ENCODE measurements around the gene DECR2. TPM values are rescaled to one million over a fixed set of nuclear protein-coding genes. Genes with fewer than 3 reads are reported as not detected.
"Not testable (repeated sequence)": the region's sequence is repeated elsewhere in the genome, so short reads cannot be mapped to it uniquely, and the experiment has no call there.

Gene DECR2
- total RNA-seq, 2 experiments from 2014 or later: 8.0 to 14.4 TPM

- intact Hi-C loops (cut with micrococcal nuclease; ENCODE audit: unreplicated experiment): loop anchor here (1.0 to 5.0 kb wide), 3 partner anchors 17 to 184 kb away; partner anchors contain the start of genes DECR2, NHLRC4 and PIGQ
- no peaks in the 10 kb centered on the region for H4K20me1 ChIP-seq (ENCODE audit: insufficient read depth, low read length)
Observed at GRCh38 chr16:383326-384051, 18.2 kb upstream of the DECR2 start.

GRCh38 chr16:386641-387156 is 15.0 kb upstream of the DECR2 start:
- H3K27ac ChIP-seq (ENCODE audit: low read depth, low read length, poor library complexity, severe bottlenecking): no peak overlapping the region
- ChIA-PET POLR2A (no interaction called here), CTCF (ENCODE audit: unreplicated experiment) (no interaction called here)
- H3K36me3 ChIP-seq (ENCODE audit: insufficient read depth, low read length): no peaks in the 10 kb centered on the region
- H3K9me3 ChIP-seq (ENCODE audit: low read length): no peaks in the 10 kb centered on the region
- no peaks in the 10 kb centered on the region for H4K20me1 ChIP-seq (ENCODE audit: insufficient read depth, low read length)
- intact Hi-C loops (cut with micrococcal nuclease; ENCODE audit: unreplicated experiment): no loop called here
- H3K79me2 ChIP-seq (ENCODE audit: insufficient read depth, low read depth, low read length): no peaks in the 10 kb centered on the region
- TSS peak; percentile 47 for BruUV-seq (replicated peaks)
- H2AFZ ChIP-seq (ENCODE audit: low read length): no peak overlapping the region
- no peak overlapping the region for H3K4me2 ChIP-seq (ENCODE audit: low read length)
- H3K4me1 ChIP-seq (ENCODE audit: insufficient read depth, low read length, poor library complexity, severe bottlenecking): peaks cover 13% of the 10 kb centered on the region
- DNase-seq (ENCODE audit: low spot score): no peak
- H3K4me3 ChIP-seq (ENCODE audit: low read depth, low read length, poor library complexity, severe bottlenecking): no peak overlapping the region
- TF ChIP-seq EZH2phosphoT487 (IDR thresholded peaks at IDR 0.05; ENCODE audit: borderline replicate concordance, low read depth, low read length): no peak
- TF ChIP-seq, protein P1, sequence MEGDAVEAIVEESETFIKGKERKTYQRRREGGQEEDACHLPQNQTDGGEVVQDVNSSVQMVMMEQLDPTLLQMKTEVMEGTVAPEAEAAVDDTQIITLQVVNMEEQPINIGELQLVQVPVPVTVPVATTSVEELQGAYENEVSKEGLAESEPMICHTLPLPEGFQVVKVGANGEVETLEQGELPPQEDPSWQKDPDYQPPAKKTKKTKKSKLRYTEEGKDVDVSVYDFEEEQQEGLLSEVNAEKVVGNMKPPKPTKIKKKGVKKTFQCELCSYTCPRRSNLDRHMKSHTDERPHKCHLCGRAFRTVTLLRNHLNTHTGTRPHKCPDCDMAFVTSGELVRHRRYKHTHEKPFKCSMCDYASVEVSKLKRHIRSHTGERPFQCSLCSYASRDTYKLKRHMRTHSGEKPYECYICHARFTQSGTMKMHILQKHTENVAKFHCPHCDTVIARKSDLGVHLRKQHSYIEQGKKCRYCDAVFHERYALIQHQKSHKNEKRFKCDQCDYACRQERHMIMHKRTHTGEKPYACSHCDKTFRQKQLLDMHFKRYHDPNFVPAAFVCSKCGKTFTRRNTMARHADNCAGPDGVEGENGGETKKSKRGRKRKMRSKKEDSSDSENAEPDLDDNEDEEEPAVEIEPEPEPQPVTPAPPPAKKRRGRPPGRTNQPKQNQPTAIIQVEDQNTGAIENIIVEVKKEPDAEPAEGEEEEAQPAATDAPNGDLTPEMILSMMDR (conservative IDR thresholded peaks at IDR 0.05; ENCODE audit: low read length): peak; percentile 54; the same call in 1 of the 2 replicates
- H3K9me2 ChIP-seq (ENCODE audit: insufficient read depth, low read length): no peaks in the 10 kb centered on the region

More at GRCh38 chr16:383326-384051, 18.2 kb upstream of the DECR2 start:
- H3K79me2 ChIP-seq (ENCODE audit: insufficient read depth, low read depth, low read length): no peaks in the 10 kb centered on the region
- DNase-seq (ENCODE audit: low spot score): peak; percentile 93
- H3K4me2 ChIP-seq (ENCODE audit: low read length): peak overlapping the region; percentile 90
- H3K9me2 ChIP-seq (ENCODE audit: insufficient read depth, low read length): no peaks in the 10 kb centered on the region
- peaks cover 13% of the 10 kb centered on the region for H3K4me1 ChIP-seq (ENCODE audit: insufficient read depth, low read length, poor library complexity, severe bottlenecking)
- TF ChIP-seq, protein P1 (conservative IDR thresholded peaks at IDR 0.05; ENCODE audit: low read length): no peak
- no peak for TF ChIP-seq EZH2phosphoT487 (IDR thresholded peaks at IDR 0.05; ENCODE audit: borderline replicate concordance, low read depth, low read length)
- POLR2A ChIA-PET: interaction anchor here (0.7 to 2.2 kb wide), 4 partner anchors 11 to 354 kb away, joined by 3 to 10 read pairs (median 4); partner anchors contain the start of gene MRPL28
- H3K36me3 ChIP-seq (ENCODE audit: insufficient read depth, low read length): no peaks in the 10 kb centered on the region
- CTCF ChIA-PET (ENCODE audit: unreplicated experiment): interaction anchor here (0.7 kb wide), 1 partner anchor 253 kb away, joined by 4 read pairs; the partner anchor contains the start of gene METTL26
- peak overlapping the region; percentile 25; the same call in 1 of the 2 replicates for H2AFZ ChIP-seq (ENCODE audit: low read length)
- H3K27ac ChIP-seq (ENCODE audit: low read depth, low read length, poor library complexity, severe bottlenecking): peak overlapping the region; percentile 89
- H3K9me3 ChIP-seq (ENCODE audit: low read length): no peaks in the 10 kb centered on the region
- H3K4me3 ChIP-seq (ENCODE audit: low read depth, low read length, poor library complexity, severe bottlenecking): peak overlapping the region; percentile 97
- BruUV-seq (replicated peaks): TSS peak; percentile 49

DNA sequence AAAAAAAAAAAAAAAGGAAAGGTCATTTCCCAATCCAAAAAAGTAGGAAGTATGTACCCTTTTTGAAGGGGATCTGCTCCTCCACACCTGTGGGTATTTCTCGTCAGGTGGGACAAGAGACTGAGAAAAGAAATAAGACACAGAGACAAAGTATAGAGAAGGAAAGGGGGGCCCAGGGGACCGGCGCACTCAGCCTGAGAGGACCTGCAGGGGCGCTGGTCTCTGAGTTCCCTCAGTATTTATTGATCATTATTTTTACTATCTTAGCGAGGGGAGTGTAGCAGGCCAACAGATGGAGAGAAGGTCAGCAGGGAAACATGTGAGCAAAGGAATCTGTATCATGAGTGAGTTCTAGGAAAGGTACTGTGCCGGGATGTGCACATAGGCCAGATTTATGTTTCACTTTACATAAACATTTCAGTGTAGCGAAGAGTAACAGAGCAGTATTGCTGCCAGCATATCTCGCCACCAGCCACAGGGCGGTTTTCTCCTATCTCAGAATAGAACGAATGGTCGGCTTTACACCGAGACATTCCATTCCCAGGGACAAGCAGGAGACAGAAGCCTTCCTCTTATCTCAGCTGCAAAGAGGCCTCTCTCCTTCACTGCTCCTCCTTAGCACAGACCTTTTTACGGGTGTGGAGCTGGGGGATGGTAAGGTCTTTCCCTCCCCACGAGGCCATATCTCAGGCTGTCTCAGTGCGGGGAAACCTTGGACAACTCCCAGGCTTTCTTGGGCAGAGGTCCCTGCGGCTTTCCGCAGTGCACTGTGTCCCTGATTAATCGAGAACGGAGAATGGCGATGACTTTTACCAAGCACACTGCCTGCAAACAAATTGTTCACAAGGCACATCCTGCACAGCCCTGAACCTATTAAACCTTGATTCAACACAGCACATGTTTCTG is 13.7 kb upstream of the DECR2 start:
- DNase-seq (ENCODE audit: low spot score); H2AFZ ChIP-seq (ENCODE audit: low read length); BruUV-seq (replicated peaks); H4K20me1 ChIP-seq (ENCODE audit: insufficient read depth, low read length); POLR2A ChIA-PET; H3K79me2 ChIP-seq (ENCODE audit: insufficient read depth, low read depth, low read length); H3K4me2 ChIP-seq (ENCODE audit: low read length); intact Hi-C loops (cut with micrococcal nuclease; ENCODE audit: unreplicated experiment); CTCF ChIA-PET (ENCODE audit: unreplicated experiment); H3K4me3 ChIP-seq (ENCODE audit: low read depth, low read length, poor library complexity, severe bottlenecking); H3K36me3 ChIP-seq (ENCODE audit: insufficient read depth, low read length); H3K9me3 ChIP-seq (ENCODE audit: low read length); H3K9me2 ChIP-seq (ENCODE audit: insufficient read depth, low read length); H3K27ac ChIP-seq (ENCODE audit: low read depth, low read length, poor library complexity, severe bottlenecking): not testable (repeated sequence)
- H3K4me1 ChIP-seq (ENCODE audit: insufficient read depth, low read length, poor library complexity, severe bottlenecking): peaks cover 13% of the 10 kb centered on the region

Measured in OCI-LY7 (cell line).